ENCODE results near the gene LDAF1. TPM values are rescaled to one million over a fixed set of nuclear protein-coding genes. Genes with fewer than 3 reads are reported as not detected.

LDAF1 gene
- total and polyA plus RNA-seq, 2 donors (not counting 1 experiment from before 2014, with no cell fraction given): 36.3 to 123 TPM

- no peak overlapping the region for H3K4me3 ChIP-seq (replicated peaks in 1 of 4; ENCODE audit: control extremely low read depth in 1 of 4, insufficient read depth in 1 of 4, low read depth in 3 of 4, low read length in 4 of 4)
- peaks cover 12% of the 10 kb centered on the region for H3K4me1 ChIP-seq (ENCODE audit: control insufficient read depth, extremely low read depth, insufficient read depth, low read length)
- H3K4me2 ChIP-seq (ENCODE audit: extremely low read depth, insufficient read depth, low read length): no peak overlapping the region
- H3K9ac ChIP-seq (ENCODE audit: insufficient read depth, low read length): no peak overlapping the region
- H3K27ac ChIP-seq (ENCODE audit: insufficient read depth, low read length): peak overlapping the region; percentile 33
- H3K79me2 ChIP-seq (ENCODE audit: control insufficient read depth, insufficient read depth, low read length): no peaks in the 10 kb centered on the region
- TF ChIP-seq, protein P1, sequence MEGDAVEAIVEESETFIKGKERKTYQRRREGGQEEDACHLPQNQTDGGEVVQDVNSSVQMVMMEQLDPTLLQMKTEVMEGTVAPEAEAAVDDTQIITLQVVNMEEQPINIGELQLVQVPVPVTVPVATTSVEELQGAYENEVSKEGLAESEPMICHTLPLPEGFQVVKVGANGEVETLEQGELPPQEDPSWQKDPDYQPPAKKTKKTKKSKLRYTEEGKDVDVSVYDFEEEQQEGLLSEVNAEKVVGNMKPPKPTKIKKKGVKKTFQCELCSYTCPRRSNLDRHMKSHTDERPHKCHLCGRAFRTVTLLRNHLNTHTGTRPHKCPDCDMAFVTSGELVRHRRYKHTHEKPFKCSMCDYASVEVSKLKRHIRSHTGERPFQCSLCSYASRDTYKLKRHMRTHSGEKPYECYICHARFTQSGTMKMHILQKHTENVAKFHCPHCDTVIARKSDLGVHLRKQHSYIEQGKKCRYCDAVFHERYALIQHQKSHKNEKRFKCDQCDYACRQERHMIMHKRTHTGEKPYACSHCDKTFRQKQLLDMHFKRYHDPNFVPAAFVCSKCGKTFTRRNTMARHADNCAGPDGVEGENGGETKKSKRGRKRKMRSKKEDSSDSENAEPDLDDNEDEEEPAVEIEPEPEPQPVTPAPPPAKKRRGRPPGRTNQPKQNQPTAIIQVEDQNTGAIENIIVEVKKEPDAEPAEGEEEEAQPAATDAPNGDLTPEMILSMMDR (conservative IDR thresholded peaks at IDR 0.05 in 1 of 2, IDR thresholded peaks at IDR 0.05 in 1 of 2; ENCODE audit: low read depth in 1 of 2, low read length in 2 of 2): no peak
- TF ChIP-seq EZH2 (IDR thresholded peaks at IDR 0.05; ENCODE audit: low read length, missing control alignments): no peak
- no peaks in the 10 kb centered on the region for H4K20me1 ChIP-seq (ENCODE audit: control insufficient read depth, extremely low read depth, insufficient read depth, low read length)
- no peaks in the 10 kb centered on the region for H3K27me3 ChIP-seq (ENCODE audit: control insufficient read depth, insufficient read depth, low read length)
- no peaks in the 10 kb centered on the region for H3K9me3 ChIP-seq (ENCODE audit: control insufficient read depth, insufficient read depth, low read depth, low read length)
- peaks cover 4% of the 10 kb centered on the region for H3K36me3 ChIP-seq (ENCODE audit: control insufficient read depth, insufficient read depth, low read length)
- no peak overlapping the region for H2AFZ ChIP-seq (ENCODE audit: low read length)
- peak in 1 of 2 donors; percentile 51 for DNase-seq (ENCODE audit: low read depth in 2 of 2)
These were observed 8.1 kb downstream of the LDAF1 start for GRCh38 chr16:21166561-21166961.

DNA sequence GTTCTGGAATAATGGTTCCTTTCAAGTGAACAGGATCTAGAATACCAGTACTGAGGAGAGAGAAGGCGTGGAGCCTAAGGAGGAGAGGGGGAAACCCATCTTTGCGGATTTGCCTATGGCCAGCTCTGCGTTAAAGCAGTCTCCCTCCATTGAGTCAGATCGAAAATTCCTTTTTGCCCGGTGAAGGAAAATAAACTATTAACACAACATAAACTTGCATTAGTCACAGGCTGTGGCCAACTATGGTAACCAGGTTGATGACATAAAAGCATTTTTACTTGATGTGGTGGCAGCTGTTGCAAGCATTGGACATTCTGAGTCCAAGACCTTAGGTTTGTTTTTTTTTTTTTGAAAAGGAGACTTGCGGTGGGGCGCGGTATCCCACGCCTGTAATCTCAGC is 8.9 kb downstream of the LDAF1 start:
- no peak overlapping the region for H3K4me3 ChIP-seq (replicated peaks in 1 of 4; ENCODE audit: control extremely low read depth in 1 of 4, insufficient read depth in 1 of 4, low read depth in 3 of 4, low read length in 4 of 4)
- no peak overlapping the region for H3K4me2 ChIP-seq (ENCODE audit: extremely low read depth, insufficient read depth, low read length)
- no peak overlapping the region for H3K27ac ChIP-seq (ENCODE audit: insufficient read depth, low read length)
- H3K4me1 ChIP-seq (ENCODE audit: control insufficient read depth, extremely low read depth, insufficient read depth, low read length): peaks cover 12% of the 10 kb centered on the region
- no peaks in the 10 kb centered on the region for H3K79me2 ChIP-seq (ENCODE audit: control insufficient read depth, insufficient read depth, low read length)
- H2AFZ ChIP-seq (ENCODE audit: low read length): no peak overlapping the region
- no peaks in the 10 kb centered on the region for H3K9me3 ChIP-seq (ENCODE audit: control insufficient read depth, insufficient read depth, low read depth, low read length)
- no peaks in the 10 kb centered on the region for H4K20me1 ChIP-seq (ENCODE audit: control insufficient read depth, extremely low read depth, insufficient read depth, low read length)
- H3K27me3 ChIP-seq (ENCODE audit: control insufficient read depth, insufficient read depth, low read length): no peaks in the 10 kb centered on the region
- no peak overlapping the region for H3K9ac ChIP-seq (ENCODE audit: insufficient read depth, low read length)
- H3K36me3 ChIP-seq (ENCODE audit: control insufficient read depth, insufficient read depth, low read length): peaks cover 4% of the 10 kb centered on the region
- TF ChIP-seq, protein P1 (conservative IDR thresholded peaks at IDR 0.05 in 1 of 2, IDR thresholded peaks at IDR 0.05 in 1 of 2; ENCODE audit: low read depth in 1 of 2, low read length in 2 of 2): no peak
- TF ChIP-seq EZH2 (IDR thresholded peaks at IDR 0.05; ENCODE audit: low read length, missing control alignments): no peak
- peak; percentile 92 to 98 for DNase-seq (ENCODE audit: low read depth in 2 of 2)

- no peak for DNase-seq (ENCODE audit: low read depth in 2 of 2)
- no peaks in the 10 kb centered on the region for H4K20me1 ChIP-seq (ENCODE audit: control insufficient read depth, extremely low read depth, insufficient read depth, low read length)
- H3K4me1 ChIP-seq (ENCODE audit: control insufficient read depth, extremely low read depth, insufficient read depth, low read length): peaks cover 7% of the 10 kb centered on the region
- H2AFZ ChIP-seq (ENCODE audit: low read length): no peak overlapping the region
- TF ChIP-seq, protein P1 (conservative IDR thresholded peaks at IDR 0.05 in 1 of 2, IDR thresholded peaks at IDR 0.05 in 1 of 2; ENCODE audit: low read depth in 1 of 2, low read length in 2 of 2): no peak
- no peak for TF ChIP-seq EZH2 (IDR thresholded peaks at IDR 0.05; ENCODE audit: low read length, missing control alignments)
- no peak overlapping the region for H3K27ac ChIP-seq (ENCODE audit: insufficient read depth, low read length)
- no peak overlapping the region for H3K9ac ChIP-seq (ENCODE audit: insufficient read depth, low read length)
- no peak overlapping the region for H3K4me2 ChIP-seq (ENCODE audit: extremely low read depth, insufficient read depth, low read length)
- H3K27me3 ChIP-seq (ENCODE audit: control insufficient read depth, insufficient read depth, low read length): no peaks in the 10 kb centered on the region
- H3K79me2 ChIP-seq (ENCODE audit: control insufficient read depth, insufficient read depth, low read length): no peaks in the 10 kb centered on the region
- peaks cover 4% of the 10 kb centered on the region for H3K36me3 ChIP-seq (ENCODE audit: control insufficient read depth, insufficient read depth, low read length)
- H3K9me3 ChIP-seq (ENCODE audit: control insufficient read depth, insufficient read depth, low read depth, low read length): no peaks in the 10 kb centered on the region
- no peak overlapping the region for H3K4me3 ChIP-seq (replicated peaks in 1 of 4; ENCODE audit: control extremely low read depth in 1 of 4, insufficient read depth in 1 of 4, low read depth in 3 of 4, low read length in 4 of 4)
These were observed 9.6 kb downstream of the LDAF1 start for GRCh38 chr16:21167929-21168602.
